ENCODE data around the gene HNRNPM.
A peak's percentile ranks its signal among the peaks of the same experiment; 100 is the strongest.
"Not testable (repeated sequence)": the region's sequence is repeated elsewhere in the genome, so short reads cannot be mapped to it uniquely, and the experiment has no call there.

The HNRNPM gene

DNA sequence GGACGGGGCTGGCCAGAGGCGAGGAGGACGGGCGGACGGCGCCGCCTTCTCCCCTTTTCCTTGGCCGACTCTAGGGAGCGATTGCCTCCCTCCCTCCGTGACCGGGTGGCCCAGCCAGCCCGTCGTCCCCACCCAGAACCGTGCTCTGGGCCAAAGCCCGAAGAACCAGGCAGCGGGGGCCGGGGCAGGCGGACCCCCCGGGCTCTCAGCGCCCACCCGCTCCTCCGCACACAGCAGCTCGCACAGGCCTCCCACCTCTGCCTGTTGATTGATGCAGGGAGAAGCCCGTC is 41.0 kb upstream of the HNRNPM start:
- DNase-seq (ENCODE audit: low read depth): no peak
- TF ChIP-seq, protein P1, sequence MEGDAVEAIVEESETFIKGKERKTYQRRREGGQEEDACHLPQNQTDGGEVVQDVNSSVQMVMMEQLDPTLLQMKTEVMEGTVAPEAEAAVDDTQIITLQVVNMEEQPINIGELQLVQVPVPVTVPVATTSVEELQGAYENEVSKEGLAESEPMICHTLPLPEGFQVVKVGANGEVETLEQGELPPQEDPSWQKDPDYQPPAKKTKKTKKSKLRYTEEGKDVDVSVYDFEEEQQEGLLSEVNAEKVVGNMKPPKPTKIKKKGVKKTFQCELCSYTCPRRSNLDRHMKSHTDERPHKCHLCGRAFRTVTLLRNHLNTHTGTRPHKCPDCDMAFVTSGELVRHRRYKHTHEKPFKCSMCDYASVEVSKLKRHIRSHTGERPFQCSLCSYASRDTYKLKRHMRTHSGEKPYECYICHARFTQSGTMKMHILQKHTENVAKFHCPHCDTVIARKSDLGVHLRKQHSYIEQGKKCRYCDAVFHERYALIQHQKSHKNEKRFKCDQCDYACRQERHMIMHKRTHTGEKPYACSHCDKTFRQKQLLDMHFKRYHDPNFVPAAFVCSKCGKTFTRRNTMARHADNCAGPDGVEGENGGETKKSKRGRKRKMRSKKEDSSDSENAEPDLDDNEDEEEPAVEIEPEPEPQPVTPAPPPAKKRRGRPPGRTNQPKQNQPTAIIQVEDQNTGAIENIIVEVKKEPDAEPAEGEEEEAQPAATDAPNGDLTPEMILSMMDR (IDR thresholded peaks at IDR 0.05; ENCODE audit: low read depth, low read length): no peak
- TF ChIP-seq, protein P2, sequence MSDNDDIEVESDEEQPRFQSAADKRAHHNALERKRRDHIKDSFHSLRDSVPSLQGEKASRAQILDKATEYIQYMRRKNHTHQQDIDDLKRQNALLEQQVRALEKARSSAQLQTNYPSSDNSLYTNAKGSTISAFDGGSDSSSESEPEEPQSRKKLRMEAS (IDR thresholded peaks at IDR 0.05; ENCODE audit: low read depth, low read length): no peak
- TF ChIP-seq POLR2A (IDR thresholded peaks at IDR 0.05; ENCODE audit: extremely low read depth, insufficient read length) (no peak), MYC (IDR thresholded peaks at IDR 0.05; ENCODE audit: low read depth, low read length) (no peak)
- H3K4me3 ChIP-seq (ENCODE audit: low read depth, low read length): no peak overlapping the region

DNA sequence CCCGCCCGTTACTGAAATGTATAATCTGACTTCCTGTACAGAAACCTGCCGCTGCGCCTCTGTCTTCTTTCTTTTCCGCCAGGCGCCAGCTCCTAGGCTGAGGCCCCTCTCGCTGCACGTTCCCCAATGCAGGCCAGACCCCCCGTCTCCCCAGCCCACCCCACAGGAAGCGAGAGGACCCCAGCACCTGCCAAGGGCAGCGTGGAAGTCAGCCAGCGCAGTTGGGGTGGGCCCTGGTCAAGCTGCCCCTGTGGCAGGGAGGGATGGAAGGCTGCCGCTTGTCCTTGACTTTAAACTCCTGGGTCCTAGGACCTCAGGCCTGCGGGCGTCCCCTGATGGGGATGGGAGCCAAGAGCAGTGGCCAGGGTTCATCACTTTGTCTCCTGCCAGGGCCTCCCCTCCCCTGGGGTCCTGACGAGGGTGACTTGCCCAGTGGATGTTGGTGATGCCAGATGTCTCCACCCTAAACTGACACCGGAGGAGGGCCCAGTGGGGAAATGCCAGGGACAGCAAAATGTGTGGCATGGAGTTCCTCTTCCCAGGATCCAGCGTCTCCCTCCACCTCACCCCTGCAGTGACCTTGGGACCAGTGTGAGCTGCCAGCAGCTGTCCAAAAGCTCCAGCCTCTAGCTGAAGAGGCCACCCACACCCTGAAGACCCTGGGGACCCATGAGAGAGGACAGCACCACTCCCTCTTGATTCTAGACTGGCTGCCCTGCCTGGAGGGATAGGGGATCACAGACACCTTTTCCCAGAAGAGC is 40.2 kb upstream of the HNRNPM start:
- no peak for DNase-seq (ENCODE audit: low read depth)
- TF ChIP-seq, protein P2 (IDR thresholded peaks at IDR 0.05; ENCODE audit: low read depth, low read length): no peak
- no peak for TF ChIP-seq MYC (IDR thresholded peaks at IDR 0.05; ENCODE audit: low read depth, low read length)
- TF ChIP-seq, protein P1 (IDR thresholded peaks at IDR 0.05; ENCODE audit: low read depth, low read length): no peak
- no peak for TF ChIP-seq POLR2A (IDR thresholded peaks at IDR 0.05; ENCODE audit: extremely low read depth, insufficient read length)
- H3K4me3 ChIP-seq (ENCODE audit: low read depth, low read length): no peak overlapping the region

DNA sequence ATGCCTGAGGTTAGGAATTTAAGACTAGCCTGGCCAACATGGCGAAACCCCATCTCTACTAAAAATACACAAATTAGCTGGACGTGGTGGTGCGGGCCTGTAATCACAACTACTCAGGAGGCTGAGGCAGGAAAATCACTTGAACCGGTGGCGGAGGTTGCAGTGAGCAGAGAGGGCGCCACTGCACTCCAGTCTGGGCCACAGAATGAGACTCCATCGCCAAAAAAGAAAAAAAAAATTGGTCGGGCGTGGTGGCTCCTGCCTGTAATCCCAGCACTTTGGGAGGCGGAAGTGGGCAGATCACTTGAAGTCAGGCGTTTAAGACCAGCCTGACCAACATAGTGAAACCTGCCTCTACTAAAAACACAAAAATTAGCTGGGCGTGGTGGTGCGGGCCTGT is 34.1 kb upstream of the HNRNPM start:
- DNase-seq (ENCODE audit: low read depth): peak; percentile 53
- not testable (repeated sequence) for H3K4me3 ChIP-seq (ENCODE audit: low read depth, low read length)
- TF ChIP-seq, protein P1 (IDR thresholded peaks at IDR 0.05; ENCODE audit: low read depth, low read length): peak; percentile 48

DNA sequence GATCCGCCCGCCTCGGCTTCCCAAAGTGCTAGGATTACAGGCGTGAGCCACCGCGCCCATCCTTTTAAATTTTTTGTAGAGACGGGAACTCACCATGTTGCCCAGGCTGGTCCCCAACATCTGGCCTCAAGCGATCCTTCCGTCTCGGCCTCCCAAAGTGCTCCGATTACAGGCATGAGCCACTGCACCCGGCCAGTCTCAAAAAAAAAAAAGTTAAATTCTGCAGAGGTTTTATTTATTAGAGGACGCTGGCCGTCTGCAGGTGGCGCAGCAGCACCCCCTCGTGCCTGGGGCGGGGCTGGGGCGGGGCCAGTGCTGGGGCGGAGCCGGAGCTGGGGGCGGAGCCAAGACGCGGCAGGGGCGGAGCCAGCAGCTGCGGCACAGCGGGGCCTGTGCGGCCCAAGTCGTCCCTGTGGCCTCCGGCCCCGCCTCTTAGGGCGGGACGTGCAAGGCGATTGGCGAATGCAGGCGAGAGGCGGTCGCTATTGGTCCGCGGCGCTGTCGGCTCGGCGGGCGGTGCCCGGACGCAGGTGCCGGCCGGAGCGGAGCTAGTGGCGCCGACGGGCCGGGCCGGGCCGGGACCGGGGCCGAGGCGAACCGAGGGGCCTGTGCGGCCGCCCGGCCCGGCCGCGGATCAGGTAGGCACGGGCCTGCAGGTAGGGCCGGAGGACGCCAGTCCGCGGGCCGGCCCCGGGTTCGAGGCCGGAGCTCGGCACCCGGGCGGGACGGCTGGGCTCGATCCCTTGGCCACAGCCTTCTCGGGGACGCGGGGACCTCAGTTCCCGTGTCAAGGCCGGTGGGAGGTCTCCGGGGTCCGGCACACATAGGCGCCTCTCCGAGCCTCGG is 31.8 kb upstream of the HNRNPM start, which contains the start of gene MARCHF2:
Gene MARCHF2, plus strand, starts transcription at position 523 of the 846 bp plus-strand sequence. CDS start 8,536 bp downstream, outside the sequence.
- DNase-seq (ENCODE audit: low read depth): peak; percentile 100
- peak within 1 kb of the TSS; percentile 55 for H3K4me3 ChIP-seq (ENCODE audit: low read depth, low read length)
- TF ChIP-seq MYC (IDR thresholded peaks at IDR 0.05; ENCODE audit: low read depth, low read length) (peak; percentile 75; the same call in 1 of the 2 replicates), POLR2A (IDR thresholded peaks at IDR 0.05; ENCODE audit: extremely low read depth, insufficient read length) (peak; percentile 50)
- TF ChIP-seq, protein P2 (IDR thresholded peaks at IDR 0.05; ENCODE audit: low read depth, low read length): no peak; the same call in 1 of the 2 replicates
- TF ChIP-seq, protein P1 (IDR thresholded peaks at IDR 0.05; ENCODE audit: low read depth, low read length): peak; percentile 78

DNA sequence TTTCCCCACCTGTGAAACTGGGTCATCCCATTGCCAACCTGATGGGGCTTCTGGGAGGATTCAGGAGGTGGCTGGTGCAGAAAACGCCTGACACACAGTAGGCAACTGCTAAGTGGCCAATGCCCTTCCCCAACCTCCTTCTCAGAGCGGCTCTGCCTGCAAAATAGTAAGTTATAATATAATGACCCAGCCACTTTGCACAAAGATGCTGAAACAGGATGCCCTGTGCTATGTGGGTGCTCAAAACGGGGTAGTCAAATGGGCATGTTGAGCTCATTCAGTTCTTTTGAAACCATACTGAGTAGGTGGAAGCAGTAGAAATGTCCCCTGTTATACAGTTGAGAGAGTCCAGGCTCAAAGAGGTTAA is 31.2 kb upstream of the HNRNPM start:
- TF ChIP-seq, protein P1 (IDR thresholded peaks at IDR 0.05; ENCODE audit: low read depth, low read length): no peak
- TF ChIP-seq POLR2A (IDR thresholded peaks at IDR 0.05; ENCODE audit: extremely low read depth, insufficient read length) (no peak), MYC (IDR thresholded peaks at IDR 0.05; ENCODE audit: low read depth, low read length) (no peak)
- TF ChIP-seq, protein P2 (IDR thresholded peaks at IDR 0.05; ENCODE audit: low read depth, low read length): no peak
- H3K4me3 ChIP-seq (ENCODE audit: low read depth, low read length): peak overlapping the region; percentile 55
- no peak for DNase-seq (ENCODE audit: low read depth)

Data from NB4 (cell line).